Right lobe of liver (tissue), 4 donors: ENCODE data around the gene WHRN.

Source experiments
- POLR2A ChIP-seq: fragments of 450-650 bp; IDR thresholded peaks from one replicate; pipeline ENCODE4 v1.6.1; 2017; ENCODE audit warnings: antibody characterized with exemption, mild to moderate bottlenecking
- TF ChIP-seq, protein P1 (sequence below), 4 donors: fragments of 200-600 bp in 3 of 4; fragments of 450-650 bp in 1 of 4; IDR thresholded peaks; one replicate each; pipeline versions ENCODE4 v1.5.1 to v1.8.0; 2016 to 2022; ENCODE audit warnings: antibody characterized with exemption in 4 of 4, mild to moderate bottlenecking in 2 of 4
- donor health status: DM: no; HTN: no; CAD: no.
- donor health status: DM: no; HTN: no; CAD: no.
- donor health status: DM: no; HTN: yes; CAD: no.

DNA sequence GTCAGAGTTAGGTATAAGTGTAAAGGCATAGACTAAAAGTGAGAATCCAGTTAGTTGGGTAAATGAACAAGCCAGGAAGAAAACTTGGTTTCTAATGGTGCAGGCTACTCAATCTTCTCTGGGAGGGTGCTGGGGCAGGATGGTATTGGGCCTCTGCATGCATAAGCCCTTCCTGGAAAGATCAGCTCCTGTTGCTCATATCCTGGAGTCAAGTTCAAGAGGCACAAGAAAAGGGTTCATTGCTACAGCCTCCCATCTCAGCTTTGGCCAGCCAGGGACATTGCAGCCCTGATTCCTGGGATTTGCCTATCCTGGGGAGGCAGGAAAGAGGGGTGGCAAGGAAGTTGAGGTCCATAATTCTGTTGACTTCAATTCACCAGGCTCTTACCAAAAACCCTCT is 41.6 kb upstream of the WHRN start:
- TF ChIP-seq, protein P1, sequence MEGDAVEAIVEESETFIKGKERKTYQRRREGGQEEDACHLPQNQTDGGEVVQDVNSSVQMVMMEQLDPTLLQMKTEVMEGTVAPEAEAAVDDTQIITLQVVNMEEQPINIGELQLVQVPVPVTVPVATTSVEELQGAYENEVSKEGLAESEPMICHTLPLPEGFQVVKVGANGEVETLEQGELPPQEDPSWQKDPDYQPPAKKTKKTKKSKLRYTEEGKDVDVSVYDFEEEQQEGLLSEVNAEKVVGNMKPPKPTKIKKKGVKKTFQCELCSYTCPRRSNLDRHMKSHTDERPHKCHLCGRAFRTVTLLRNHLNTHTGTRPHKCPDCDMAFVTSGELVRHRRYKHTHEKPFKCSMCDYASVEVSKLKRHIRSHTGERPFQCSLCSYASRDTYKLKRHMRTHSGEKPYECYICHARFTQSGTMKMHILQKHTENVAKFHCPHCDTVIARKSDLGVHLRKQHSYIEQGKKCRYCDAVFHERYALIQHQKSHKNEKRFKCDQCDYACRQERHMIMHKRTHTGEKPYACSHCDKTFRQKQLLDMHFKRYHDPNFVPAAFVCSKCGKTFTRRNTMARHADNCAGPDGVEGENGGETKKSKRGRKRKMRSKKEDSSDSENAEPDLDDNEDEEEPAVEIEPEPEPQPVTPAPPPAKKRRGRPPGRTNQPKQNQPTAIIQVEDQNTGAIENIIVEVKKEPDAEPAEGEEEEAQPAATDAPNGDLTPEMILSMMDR (IDR thresholded peaks at IDR 0.05) = no peak
- TF ChIP-seq POLR2A = no peak
